ENCODE measurements around the gene AGBL1.

AGBL1 gene

GRCh38 chr15:86273309-86273708 lies 193.6 kb downstream of the AGBL1 start:
- TF ChIP-seq POLR2AphosphoS5 (IDR thresholded peaks at IDR 0.05; ENCODE audit: low read depth, low read length) (no peak), REST (IDR thresholded peaks at IDR 0.05; ENCODE audit: insufficient read depth in 1 of 2, low read depth in 2 of 2, low read length in 2 of 2) (no peak), TAF1 (IDR thresholded peaks at IDR 0.05; ENCODE audit: borderline replicate concordance, insufficient read depth, low read length) (no peak), SIN3A (IDR thresholded peaks at IDR 0.05; ENCODE audit: borderline replicate concordance, insufficient read depth, low read length) (no peak), FOXP2 (optimal IDR thresholded peaks at IDR 0.05; ENCODE audit: borderline replicate concordance, extremely low read depth, extremely low read length, insufficient read depth) (no peak)

- TF ChIP-seq TAF1 (IDR thresholded peaks at IDR 0.05; ENCODE audit: borderline replicate concordance, insufficient read depth, low read length) (no peak), SIN3A (IDR thresholded peaks at IDR 0.05; ENCODE audit: borderline replicate concordance, insufficient read depth, low read length) (no peak), POLR2AphosphoS5 (IDR thresholded peaks at IDR 0.05; ENCODE audit: low read depth, low read length) (no peak), FOXP2 (optimal IDR thresholded peaks at IDR 0.05; ENCODE audit: borderline replicate concordance, extremely low read depth, extremely low read length, insufficient read depth) (no peak), REST (IDR thresholded peaks at IDR 0.05; ENCODE audit: insufficient read depth in 1 of 2, low read depth in 2 of 2, low read length in 2 of 2) (no peak)
Observed at GRCh38 chr15:86275361-86275760, 195.7 kb downstream of the AGBL1 start.

- TF ChIP-seq TAF1 (IDR thresholded peaks at IDR 0.05; ENCODE audit: borderline replicate concordance, insufficient read depth, low read length) = no peak
Observed at GRCh38 chr15:86278586-86278985, 198.9 kb downstream of the AGBL1 start.

GRCh38 chr15:86284635-86285034 lies 205.0 kb downstream of the AGBL1 start:
- TF ChIP-seq TAF1 (IDR thresholded peaks at IDR 0.05; ENCODE audit: borderline replicate concordance, insufficient read depth, low read length) (no peak), SIN3A (IDR thresholded peaks at IDR 0.05; ENCODE audit: borderline replicate concordance, insufficient read depth, low read length) (no peak)

GRCh38 chr15:86295511-86295910 lies 215.8 kb downstream of the AGBL1 start:
- no peak for TF ChIP-seq SIN3A (IDR thresholded peaks at IDR 0.05; ENCODE audit: borderline replicate concordance, insufficient read depth, low read length)
- no peak for TF ChIP-seq REST (IDR thresholded peaks at IDR 0.05; ENCODE audit: insufficient read depth in 1 of 2, low read depth in 2 of 2, low read length in 2 of 2)
- TF ChIP-seq POLR2AphosphoS5 (IDR thresholded peaks at IDR 0.05; ENCODE audit: low read depth, low read length) = no peak
- TF ChIP-seq TAF1 (IDR thresholded peaks at IDR 0.05; ENCODE audit: borderline replicate concordance, insufficient read depth, low read length) = no peak
- no peak for TF ChIP-seq FOXP2 (optimal IDR thresholded peaks at IDR 0.05; ENCODE audit: borderline replicate concordance, extremely low read depth, extremely low read length, insufficient read depth)

- no peak for TF ChIP-seq POLR2AphosphoS5 (IDR thresholded peaks at IDR 0.05; ENCODE audit: low read depth, low read length)
- TF ChIP-seq TAF1 (IDR thresholded peaks at IDR 0.05; ENCODE audit: borderline replicate concordance, insufficient read depth, low read length) = no peak
- no peak for TF ChIP-seq REST (IDR thresholded peaks at IDR 0.05; ENCODE audit: insufficient read depth in 1 of 2, low read depth in 2 of 2, low read length in 2 of 2)
- no peak for TF ChIP-seq FOXP2 (optimal IDR thresholded peaks at IDR 0.05; ENCODE audit: borderline replicate concordance, extremely low read depth, extremely low read length, insufficient read depth)
- no peak for TF ChIP-seq SIN3A (IDR thresholded peaks at IDR 0.05; ENCODE audit: borderline replicate concordance, insufficient read depth, low read length)
Observed at GRCh38 chr15:86296769-86297168, 217.1 kb downstream of the AGBL1 start.

All from PFSK-1 (cell line).